SK-N-MC (cell line): ENCODE data around the gene FAM193B.

Experiments used
- DNase-seq: peaks from one replicate; pipeline ENCODE4 v3.0.0-alpha.2; 2011; ENCODE audit warnings: low read depth, low spot score
- H3K27ac ChIP-seq: fragments of 200-600 bp; sonication (generic); 2 replicates; pipeline ENCODE4 v1.5.1; 2016; ENCODE audit warnings: mixed run types
- H3K36me3 ChIP-seq: fragments of 200-600 bp; sonication (generic); 2 replicates; pipeline ENCODE4 v1.6.1; 2017; ENCODE audit warnings: antibody characterized with exemption, low read length, mixed read lengths; ENCODE audit not compliant: insufficient read depth
- H3K4me3 ChIP-seq: fragments of 200-600 bp; sonication (generic); 2 replicates; pipeline ENCODE4 v1.5.1; 2016
- H3K9ac ChIP-seq: fragments of 200-600 bp; sonication (generic); 2 replicates; pipeline ENCODE4 v1.8.0; 2017; ENCODE audit warnings: mixed run types, mixed read lengths; ENCODE audit not compliant: insufficient read length
- H3K9me3 ChIP-seq: fragments of 200-600 bp; sonication (generic); 2 replicates; pipeline ENCODE4 v1.6.1; 2017; ENCODE audit warnings: low read depth, mild to moderate bottlenecking, antibody characterized with exemption, low read length, moderate library complexity, mixed read lengths
- EZH2 ChIP-seq: fragments of 200-600 bp; sonication (generic); IDR thresholded peaks from one replicate; pipeline ENCODE4 v1.6.1; 2017; ENCODE audit warnings: antibody characterized with exemption
- FOXP2 ChIP-seq: optimal IDR thresholded peaks from 2 replicates; pipeline ENCODE3; 2011; ENCODE audit warnings: mild to moderate bottlenecking, moderate library complexity; ENCODE audit not compliant: insufficient read depth; ENCODE audit errors: extremely low read length, control extremely low read depth
- POLR2AphosphoS5 ChIP-seq: IDR thresholded peaks from 2 replicates; pipeline ENCODE4 v1.6.1; 2012; ENCODE audit warnings: mild to moderate bottlenecking, low read depth, low read length, borderline replicate concordance

FAM193B gene

DNA sequence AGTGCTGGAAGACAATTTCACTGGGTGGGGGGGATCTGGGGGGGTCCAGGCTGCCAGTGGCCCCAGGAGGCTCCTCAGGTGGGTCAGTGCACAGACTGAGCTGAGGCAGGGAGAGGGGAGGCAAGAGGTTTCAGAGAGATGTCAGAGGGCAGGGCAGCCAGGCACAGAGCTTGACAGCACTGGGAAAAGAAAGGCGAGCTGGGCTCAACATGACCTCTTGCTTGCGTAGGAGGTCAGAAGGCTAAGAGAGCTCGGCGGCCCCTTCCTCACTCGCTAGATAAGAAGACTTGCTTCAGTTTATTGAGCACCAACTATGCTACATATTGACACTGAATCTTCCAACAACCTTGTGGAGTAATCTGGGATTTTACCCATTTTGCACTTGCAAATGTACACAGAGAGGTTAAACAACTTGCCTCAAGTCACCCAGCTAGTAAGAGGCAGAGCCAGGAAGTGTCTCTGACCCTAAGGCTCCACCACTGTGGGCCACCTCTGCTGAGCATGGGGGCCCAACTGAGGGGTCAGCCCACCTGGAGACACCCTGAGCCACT lies 60.5 kb downstream of the FAM193B start:
- H3K4me3 ChIP-seq, result no peak overlapping the region
- peak overlapping the region; percentile 71; the same call in 1 of the 2 replicates for H3K27ac ChIP-seq
- H3K9me3 ChIP-seq, result no peaks in the 10 kb centered on the region
- TF ChIP-seq POLR2AphosphoS5 (no peak), FOXP2 (no peak), EZH2 (no peak)
- no peak for DNase-seq
- peaks cover 24% of the 10 kb centered on the region; the same call in 1 of the 2 replicates for H3K36me3 ChIP-seq
- H3K9ac ChIP-seq, result peak overlapping the region; percentile 14

DNA sequence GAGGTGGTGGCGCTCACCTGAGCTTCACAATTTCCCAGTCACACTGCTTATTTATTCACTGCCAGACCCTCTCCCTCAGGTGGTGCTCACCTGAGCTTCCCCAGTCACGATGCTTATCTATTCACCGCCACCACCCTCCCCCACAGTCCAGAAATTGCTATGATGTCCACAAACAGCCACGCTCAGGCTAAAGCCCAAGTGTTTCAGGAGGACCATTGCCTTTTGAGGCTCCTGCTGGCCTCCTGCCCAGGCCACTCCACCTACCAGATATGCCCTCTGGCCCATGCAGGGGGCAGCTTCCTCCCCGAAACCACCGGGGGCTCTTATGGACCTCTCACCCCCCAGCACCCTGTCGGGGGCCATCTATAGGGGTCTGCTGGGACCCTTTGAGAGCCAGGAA lies 61.5 kb downstream of the FAM193B start:
- Histone ChIP-seq H3K4me3 (no peak overlapping the region), H3K9me3 (no peaks in the 10 kb centered on the region), H3K9ac (no peak overlapping the region), H3K36me3 (peaks cover 35% of the 10 kb centered on the region), H3K27ac (no peak overlapping the region; the same call in 1 of the 2 replicates)
- no peak for DNase-seq
- TF ChIP-seq FOXP2, result no peak
- no peak for TF ChIP-seq EZH2
- no peak for TF ChIP-seq POLR2AphosphoS5

DNA sequence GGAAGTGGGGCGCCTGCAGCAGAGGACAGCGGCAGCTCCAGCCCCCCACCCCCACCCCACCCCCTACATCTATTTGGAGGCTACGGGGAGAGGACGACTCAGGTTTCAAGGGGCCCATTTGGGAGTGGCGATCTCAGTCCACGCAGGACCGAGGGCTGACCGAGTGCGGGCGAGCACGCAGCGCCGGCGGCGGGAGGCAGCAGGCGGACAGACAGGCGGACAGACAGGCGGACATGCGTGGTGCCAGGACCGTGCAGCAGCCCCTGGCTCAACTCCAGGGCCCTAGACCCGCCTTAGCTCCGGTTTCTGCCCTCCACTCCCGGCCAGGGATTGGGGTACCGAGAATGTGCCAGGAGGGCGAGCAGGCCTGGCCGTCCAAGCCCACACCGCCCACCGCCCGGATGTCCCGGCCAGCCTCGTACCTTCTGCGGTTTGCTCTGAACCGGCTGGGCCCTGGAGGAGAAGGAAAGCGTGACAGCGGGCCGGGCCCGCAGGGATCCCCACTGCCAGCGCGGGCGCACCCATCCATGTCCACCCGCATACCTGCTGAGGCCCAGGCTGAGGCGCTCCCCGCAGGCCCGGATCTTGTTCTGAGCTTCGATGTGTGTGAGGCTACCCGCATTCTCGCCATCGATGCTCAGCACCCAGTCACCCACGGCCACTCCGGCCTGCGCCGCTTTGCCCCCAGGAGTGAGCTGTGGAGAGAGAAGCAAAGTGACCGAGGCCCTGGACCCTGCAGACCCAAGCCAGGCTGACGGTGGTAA lies 62.2 kb downstream of the FAM193B start:
- no peak overlapping the region for H3K9ac ChIP-seq
- no peak for TF ChIP-seq EZH2
- no peak for TF ChIP-seq FOXP2
- no peak for TF ChIP-seq POLR2AphosphoS5
- H3K27ac ChIP-seq, result peak overlapping the region; percentile 46; the same call in 1 of the 2 replicates
- H3K9me3 ChIP-seq, result no peaks in the 10 kb centered on the region
- no peak overlapping the region for H3K4me3 ChIP-seq
- H3K36me3 ChIP-seq, result peaks cover 41% of the 10 kb centered on the region
- DNase-seq, result no peak

DNA sequence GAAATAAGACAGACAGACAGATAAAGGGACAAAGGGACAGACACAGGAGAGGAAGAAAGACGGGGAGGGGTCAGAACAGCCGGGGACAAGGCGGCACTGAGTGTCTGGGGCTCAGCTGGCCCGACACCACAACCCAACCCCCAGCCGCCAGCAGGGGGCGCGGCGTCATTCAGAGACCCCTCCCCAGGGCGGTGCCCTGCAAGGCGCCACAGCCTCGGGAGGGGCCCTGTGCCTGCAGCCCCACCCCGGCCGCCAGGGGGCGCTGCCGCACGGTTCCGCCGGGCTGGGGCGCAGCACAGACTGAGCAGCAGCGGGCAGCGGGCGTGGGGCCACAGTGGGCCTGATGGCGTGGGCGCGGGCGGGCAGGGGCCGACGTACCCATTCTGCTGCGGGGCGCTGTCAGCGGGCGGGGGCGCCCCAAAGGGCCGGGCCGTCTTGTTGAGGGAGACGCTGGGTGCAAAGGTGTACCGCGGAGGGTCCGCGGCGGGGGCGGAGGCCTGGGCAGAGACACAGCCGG lies 62.9 kb downstream of the FAM193B start:
- Histone ChIP-seq H3K9ac (peak overlapping the region; percentile 54), H3K36me3 (peaks cover 43% of the 10 kb centered on the region), H3K9me3 (no peaks in the 10 kb centered on the region), H3K27ac (peak overlapping the region; percentile 91), H3K4me3 (peak overlapping the region; percentile 74)
- TF ChIP-seq EZH2 (no peak), FOXP2 (peak; percentile 66), POLR2AphosphoS5 (no peak; the same call in 1 of the 2 replicates)
- no peak for DNase-seq

DNA sequence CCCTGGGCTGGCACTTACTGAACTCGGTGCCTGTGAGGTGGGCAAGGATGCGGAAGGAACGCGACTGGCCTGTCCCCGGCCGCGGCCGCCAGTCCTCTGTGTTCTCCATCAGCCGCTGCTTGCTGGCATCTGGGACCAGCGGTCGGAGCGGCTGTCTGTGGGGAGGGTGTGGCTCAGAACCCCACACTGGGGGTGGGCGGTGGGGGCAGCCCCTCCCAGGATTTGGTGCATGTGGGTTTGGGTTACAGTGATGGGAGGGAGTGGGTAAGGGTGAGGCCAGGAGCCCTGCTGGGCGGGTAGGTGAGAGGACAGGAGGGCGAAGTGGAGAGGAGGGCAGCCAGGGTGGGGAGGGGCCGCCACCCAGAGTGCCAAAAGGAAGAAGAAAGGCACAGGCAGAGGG lies 63.4 kb downstream of the FAM193B start:
- H3K9ac ChIP-seq, result peak overlapping the region; percentile 54
- H3K27ac ChIP-seq, result peak overlapping the region; percentile 91
- H3K36me3 ChIP-seq, result peaks cover 48% of the 10 kb centered on the region
- DNase-seq, result no peak
- H3K9me3 ChIP-seq, result no peaks in the 10 kb centered on the region
- peak overlapping the region; percentile 74 for H3K4me3 ChIP-seq
- no peak for TF ChIP-seq EZH2
- TF ChIP-seq FOXP2, result no peak
- no peak for TF ChIP-seq POLR2AphosphoS5

DNA sequence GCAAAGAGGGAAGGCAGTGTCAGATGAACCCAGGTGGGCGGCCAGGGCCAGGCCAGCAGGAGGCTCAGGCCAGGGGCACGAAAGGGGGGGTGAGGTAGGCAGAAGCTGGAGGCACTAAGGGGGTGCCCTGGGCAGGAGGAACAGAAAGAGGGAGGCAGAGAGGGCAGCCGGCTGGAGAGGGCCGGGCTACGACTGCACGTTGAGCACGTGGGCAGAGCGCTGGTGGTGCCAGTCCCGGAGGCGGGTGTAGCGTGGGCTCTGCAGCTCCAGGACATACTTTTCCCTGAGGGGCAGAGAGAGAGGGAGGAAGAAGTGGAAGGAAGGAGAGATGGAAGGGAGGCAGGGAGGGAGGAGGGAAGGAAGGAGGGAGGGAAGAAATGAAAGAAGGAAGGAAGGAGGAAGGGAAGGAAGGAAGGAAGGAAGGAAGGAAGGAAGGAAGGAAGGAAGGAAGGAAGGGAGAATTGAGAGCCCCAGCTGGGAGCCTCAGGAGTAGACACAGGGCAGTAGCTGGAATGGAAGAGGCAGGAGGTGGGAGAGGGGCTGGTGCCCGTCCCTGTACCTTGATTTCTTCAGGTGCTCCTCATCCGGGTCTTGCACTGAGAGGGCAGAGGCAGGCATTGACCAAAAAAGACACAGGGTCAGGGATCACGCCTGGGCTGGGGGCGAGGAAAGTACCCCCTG lies 63.9 kb downstream of the FAM193B start:
- DNase-seq, result peak; percentile 53
- TF ChIP-seq EZH2 (no peak), POLR2AphosphoS5 (peak; percentile 22; the same call in 1 of the 2 replicates), FOXP2 (no peak)
- peaks cover 47% of the 10 kb centered on the region for H3K36me3 ChIP-seq
- peak overlapping the region; percentile 57 for H3K9ac ChIP-seq
- H3K27ac ChIP-seq, result peak overlapping the region; percentile 91
- H3K4me3 ChIP-seq, result peak overlapping the region; percentile 74
- H3K9me3 ChIP-seq, result no peaks in the 10 kb centered on the region

DNA sequence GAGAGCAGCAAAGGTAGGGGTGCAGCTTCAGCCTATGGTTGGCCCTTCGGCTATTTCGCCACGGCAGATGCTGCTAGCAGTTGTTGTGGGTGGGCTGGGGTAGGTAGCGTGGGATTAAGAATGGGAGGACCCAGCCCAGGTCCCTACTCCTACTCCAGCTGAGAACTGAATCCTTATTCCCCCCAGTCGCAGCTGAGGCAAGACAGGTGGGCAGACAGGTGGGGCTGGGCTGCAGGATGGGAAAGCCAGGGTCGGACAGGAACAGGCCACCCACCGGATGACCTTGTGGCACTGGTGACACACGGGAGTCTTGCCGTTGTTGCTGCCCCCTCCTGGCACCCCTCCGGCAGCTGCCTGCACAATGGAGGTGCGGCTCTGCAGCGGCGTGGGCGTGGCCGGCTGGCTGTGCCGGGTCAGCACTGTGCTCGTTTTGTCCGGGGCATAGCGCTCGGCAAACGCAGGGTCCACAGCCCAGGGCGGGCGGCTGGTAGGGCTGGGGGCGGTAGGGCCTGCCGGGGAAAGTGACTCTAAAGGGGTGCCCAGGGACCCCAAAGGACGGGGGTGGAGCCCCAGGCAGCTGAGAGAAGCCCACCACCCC lies 65.1 kb downstream of the FAM193B start:
- H3K4me3 ChIP-seq, result no peak overlapping the region; the same call in 1 of the 2 replicates
- no peak for DNase-seq
- no peak overlapping the region for H3K27ac ChIP-seq
- peaks cover 45% of the 10 kb centered on the region for H3K36me3 ChIP-seq
- H3K9ac ChIP-seq, result no peak overlapping the region
- no peaks in the 10 kb centered on the region for H3K9me3 ChIP-seq
- TF ChIP-seq EZH2, result no peak
- TF ChIP-seq POLR2AphosphoS5, result no peak
- no peak for TF ChIP-seq FOXP2
